NCI-H187 treated with DMSO at 0.1 percent for 48 hours (cell line): ENCODE measurements around the gene TIMM17B.

Source experiments
- DNase-seq: peaks from one replicate; lab custom pipeline; 2025; lab: John Stamatoyannopoulos, UW

The TIMM17B gene

DNA sequence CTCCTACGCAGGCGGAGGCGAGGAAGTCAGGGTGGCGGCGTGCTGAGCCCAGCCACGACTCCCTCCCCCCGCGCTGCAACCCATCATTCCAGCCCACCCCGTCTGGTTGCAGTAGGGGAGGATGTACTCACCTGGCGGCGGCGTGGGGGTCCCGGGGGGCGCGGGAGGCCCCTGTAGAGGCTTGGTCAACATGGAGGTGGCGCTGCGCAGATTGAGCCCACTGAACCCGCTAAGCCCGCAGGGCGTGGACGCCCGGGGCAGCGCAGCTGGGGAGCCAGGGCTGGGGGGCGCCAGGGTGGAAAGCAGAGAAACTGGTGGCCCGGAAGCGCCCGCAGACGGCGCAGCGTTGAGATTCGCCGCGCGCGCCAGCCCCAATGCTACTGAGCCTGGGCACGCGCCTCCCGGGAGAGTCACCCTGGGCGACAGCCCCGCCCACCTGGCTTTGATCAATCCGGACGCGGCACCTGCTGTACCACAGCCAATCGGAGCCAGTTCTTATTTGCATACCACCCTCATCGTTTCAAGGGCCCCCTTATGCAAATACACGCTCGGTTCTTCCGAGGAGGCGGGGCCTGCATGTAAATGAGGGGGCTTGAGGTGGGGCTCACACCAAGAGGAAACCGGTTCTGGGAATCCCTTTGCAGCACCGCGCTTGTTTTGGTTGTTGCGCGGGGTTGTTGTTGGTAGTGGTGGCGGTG, 21.2 kb upstream of the TIMM17B start, which contains the start of gene PIM2:
TSS of gene PIM2 (minus strand) at position 382 of the 698 bp plus-strand sequence. CDS start at position 192, 190 bp downstream.
- peak; percentile 66 for DNase-seq

DNA sequence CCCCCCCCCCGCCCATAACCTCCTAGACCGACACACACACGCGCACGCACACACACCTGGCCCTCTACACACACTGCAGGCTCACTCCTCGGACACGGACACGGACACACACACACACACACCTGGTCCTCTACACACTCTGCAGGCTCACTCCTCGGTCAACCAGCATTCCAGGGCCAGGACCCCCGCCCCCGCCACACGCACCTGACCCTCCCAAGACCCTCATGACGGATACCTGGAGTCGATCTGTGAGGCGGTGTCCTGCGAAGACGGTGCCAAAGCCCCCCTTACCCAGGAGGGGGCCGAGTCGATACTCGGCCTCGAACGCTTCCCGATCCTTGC, 20.7 kb upstream of the TIMM17B start:
- DNase-seq, result no peak

- peak; percentile 55 for DNase-seq
Measured at GRCh38 chrX:48917139-48918001, 19.8 kb upstream of the TIMM17B start.

GRCh38 chrX:48914593-48915493, 17.3 kb upstream of the TIMM17B start:
- no peak for DNase-seq

GRCh38 chrX:48913605-48914366, 16.2 kb upstream of the TIMM17B start:
- DNase-seq, result no peak

- peak; percentile 52 for DNase-seq
Measured at GRCh38 chrX:48911412-48912182, 14.0 kb upstream of the TIMM17B start, which contains the start of gene SLC35A2. Gene SLC35A2, minus strand, starts transcription at chrX:48911646. Its CDS starts 10 bp downstream, at chrX:48911636.

- DNase-seq, result no peak
Measured at GRCh38 chrX:48910926-48911411, 13.4 kb upstream of the TIMM17B start.

- no peak for DNase-seq
Measured at GRCh38 chrX:48909703-48910294, 12.2 kb upstream of the TIMM17B start.

GRCh38 chrX:48908600-48908999, 11.0 kb upstream of the TIMM17B start:
- no peak for DNase-seq

DNA sequence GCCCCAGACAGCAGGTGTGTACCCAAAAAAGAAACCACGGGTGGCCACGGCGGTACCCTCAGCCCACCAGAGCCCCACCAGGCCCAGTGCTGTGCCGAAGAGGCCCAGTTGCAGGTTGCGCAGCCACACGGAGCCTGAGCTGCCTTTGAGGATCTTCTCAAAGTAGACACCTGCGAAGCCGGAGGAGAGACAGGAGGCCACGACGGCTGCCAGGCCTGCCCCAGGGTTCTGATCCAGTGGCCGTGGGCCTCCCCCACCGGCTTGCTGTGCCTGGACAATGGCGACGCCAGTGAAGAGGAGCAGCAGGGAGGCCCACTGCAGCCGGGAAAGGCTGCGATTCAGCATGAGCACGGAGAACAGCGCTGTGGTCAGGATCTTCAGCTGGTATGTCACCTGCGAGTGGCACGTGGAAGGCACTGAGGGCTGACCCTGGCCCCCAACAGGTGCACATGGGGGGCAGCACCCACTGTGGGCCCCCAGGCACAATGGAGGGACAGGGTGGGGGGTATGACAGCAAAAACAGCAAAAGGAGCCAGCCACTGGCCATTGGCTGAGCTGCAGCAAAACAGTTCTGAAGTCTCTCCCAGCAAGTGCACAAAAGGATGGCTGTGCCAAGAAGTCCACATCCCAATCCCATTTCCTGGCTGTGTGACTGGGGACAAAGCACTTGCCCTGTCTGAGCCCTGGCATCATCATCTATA, 7.7 kb upstream of the TIMM17B start:
- DNase-seq, result no peak

- no peak for DNase-seq
Measured at GRCh38 chrX:48904626-48905025, 7.1 kb upstream of the TIMM17B start.

- DNase-seq, result no peak
Measured at GRCh38 chrX:48904180-48904579, 6.6 kb upstream of the TIMM17B start.

- DNase-seq, result no peak
Measured at GRCh38 chrX:48903290-48903689, 5.7 kb upstream of the TIMM17B start.

DNA sequence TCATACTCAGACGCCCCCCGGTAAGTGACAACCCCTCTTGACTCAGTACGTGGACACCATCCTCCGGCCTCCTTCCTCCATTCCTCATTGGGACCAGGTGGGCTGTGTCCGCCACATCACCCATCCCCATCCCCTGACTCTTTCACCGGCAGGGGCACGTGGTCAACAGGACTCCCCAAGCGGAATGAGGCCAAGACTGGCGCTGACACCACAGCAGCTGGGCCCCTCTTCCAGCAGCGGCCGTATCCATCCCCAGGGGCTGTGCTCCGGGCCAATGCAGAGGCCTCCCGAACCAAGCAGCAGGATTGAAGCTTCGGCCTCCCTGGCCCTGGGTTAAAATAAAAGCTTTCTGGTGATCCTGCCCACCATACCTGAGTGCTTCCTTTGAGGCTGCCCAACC, 5.2 kb upstream of the TIMM17B start:
- no peak for DNase-seq

GRCh38 chrX:48902135-48902534, 4.6 kb upstream of the TIMM17B start:
- no peak for DNase-seq

DNA sequence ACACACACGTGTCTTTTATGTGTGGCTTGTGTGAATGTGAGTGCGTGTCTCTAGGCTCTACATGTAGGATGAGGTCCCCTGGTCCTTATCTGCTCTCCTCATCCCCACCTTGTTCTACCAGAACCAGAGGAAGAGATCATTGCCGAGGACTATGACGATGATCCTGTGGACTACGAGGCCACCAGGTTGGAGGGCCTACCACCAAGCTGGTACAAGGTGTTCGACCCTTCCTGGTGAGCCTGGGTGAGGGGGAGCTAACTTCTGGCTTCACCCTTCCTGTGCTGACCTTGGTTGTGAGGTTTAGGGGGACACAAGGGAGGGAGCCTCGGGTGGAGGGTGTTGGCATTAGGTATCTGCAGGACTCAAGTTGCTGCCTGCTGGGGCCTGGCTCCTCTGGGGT, 3.5 kb upstream of the TIMM17B start:
- DNase-seq, result no peak

DNA sequence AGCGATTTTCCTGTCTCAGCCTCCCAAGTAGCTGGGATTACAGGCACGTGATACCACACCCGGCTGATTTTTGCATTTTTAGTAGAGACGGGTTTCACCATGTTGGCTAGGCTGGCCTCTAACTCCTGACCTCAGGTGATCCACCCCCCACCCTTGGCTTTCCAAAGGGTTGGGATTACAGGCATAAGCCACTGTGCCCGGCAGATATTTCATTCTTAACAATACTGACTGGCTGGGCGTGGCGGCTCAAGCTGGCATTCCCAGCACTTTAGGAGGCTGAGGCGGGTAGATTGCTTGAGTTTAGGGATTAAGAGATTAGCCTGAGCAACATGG, 1.5 kb upstream of the TIMM17B start:
- no peak for DNase-seq

DNA sequence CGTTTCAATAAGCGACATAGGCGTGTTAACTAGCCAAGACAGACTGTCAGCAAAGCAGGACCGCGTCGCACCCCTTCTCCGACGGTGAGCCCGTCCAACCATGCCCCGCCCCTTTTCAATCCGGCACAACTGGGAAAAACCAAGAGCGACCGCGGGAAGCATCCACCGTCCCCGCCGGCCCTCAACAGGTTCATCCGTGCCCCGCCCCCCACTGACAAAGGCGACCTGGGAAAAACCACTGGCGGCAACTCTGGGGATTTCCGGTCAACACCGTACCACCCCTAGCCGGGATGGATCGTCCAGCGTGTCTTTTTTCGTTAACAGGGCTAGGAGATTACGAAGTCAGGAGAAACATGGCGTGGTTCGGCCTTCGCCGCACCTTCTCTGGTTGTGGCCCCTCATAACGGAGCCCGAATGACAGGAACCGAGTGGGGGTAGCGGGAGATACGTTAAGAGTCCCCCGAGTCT, 377 bp downstream of the TIMM17B start:
- DNase-seq, result peak; percentile 8

GRCh38 chrX:48896611-48897011, 957 bp downstream of the TIMM17B start:
- no peak for DNase-seq
